Sigmoid colon (tissue), 7 donors: ENCODE measurements around the gene TMEM41B. TPM values are rescaled to one million over a fixed set of nuclear protein-coding genes. Genes with fewer than 3 reads are reported as not detected.

Experiments used
- DNase-seq: peaks from one replicate; pipeline ENCODE4 v3.0.0-alpha.2; 2019
- H3K27ac ChIP-seq, 4 donors: fragments of 200-600 bp; sonication (generic); one replicate each; pipeline ENCODE4 v1.5.1; 2016 to 2019; ENCODE audit warnings: mild to moderate bottlenecking in 1 of 4
- H3K27me3 ChIP-seq, 3 donors: fragments of 200-600 bp; sonication (generic); one replicate each; pipeline ENCODE4 v1.5.1; 2019; ENCODE audit warnings: mild to moderate bottlenecking in 1 of 3
- H3K36me3 ChIP-seq, 4 donors: fragments of 200-600 bp; sonication (generic); one replicate each; pipeline ENCODE4 v1.5.1; 2016 to 2019
- H3K4me1 ChIP-seq, 4 donors: fragments of 200-600 bp; sonication (generic); one replicate each; pipeline ENCODE4 v1.5.1; 2017 to 2019
- H3K4me3 ChIP-seq, 4 donors: fragments of 200-600 bp; sonication (generic); one replicate each; pipeline ENCODE4 v1.5.1; 2017 to 2019; ENCODE audit warnings: mild to moderate bottlenecking in 2 of 4, moderate library complexity in 1 of 4
- H3K9me3 ChIP-seq, 4 donors: fragments of 200-600 bp in 3 of 4; sonication (generic) in 3 of 4; one replicate each; pipeline versions ENCODE4 v1.5.1 to v1.6.1; 2013 to 2019
- EP300 ChIP-seq, 4 donors: sonication (generic); formaldehyde crosslinking; IDR thresholded peaks; one replicate each; pipeline ENCODE4 v1.6.1; 2017; ENCODE audit warnings: antibody characterized with exemption in 4 of 4
- POLR2A ChIP-seq, 2 donors: fragments of 450-650 bp; IDR thresholded peaks; one replicate each; pipeline ENCODE4 v1.6.1; 2016; ENCODE audit warnings: antibody characterized with exemption in 2 of 2, mild to moderate bottlenecking in 2 of 2, moderate library complexity in 2 of 2
- POLR2AphosphoS5 ChIP-seq, 4 donors: sonication (generic); formaldehyde crosslinking; IDR thresholded peaks; one replicate each; pipeline ENCODE4 v1.6.1; 2017; ENCODE audit warnings: antibody characterized with exemption in 4 of 4
- WGBS, 2 donors: extraction: QIAGEN DNeasy Blood & Tissue Kit; methylation state at CpG; one replicate each; pipeline ENCODE4 v1.1.7; 2013; 5-methylcytosine and 5-hydroxymethylcytosine counted together
- intact Hi-C: fragments of 100-400 bp; cut with DNase I; formaldehyde crosslinking; loops from one replicate; pipeline ENCODE4 v1.15.1; 2023
- polyA plus RNA-seq, 3 donors: library from polyadenylated mRNA; stranded (reverse); fragments of 200-250 nt; gene quantifications; one replicate each; pipeline ENCODE4 v1.2.3, GENCODE V29; 2013
- total RNA-seq, 4 donors: library from RNA; depleted of rRNA; stranded (reverse); fragments of >200 nt; gene quantifications; one replicate each; pipeline ENCODE4 v1.1.0, GENCODE V29; 2016
- TF ChIP-seq, protein P1 (sequence below), 4 experiments: fragments of 450-650 bp in 3 of 4; fragments of 200-600 bp in 1 of 4; IDR thresholded peaks; one replicate each; pipeline ENCODE4 v1.5.1; 2016 to 2019; ENCODE audit warnings: antibody characterized with exemption in 4 of 4, mild to moderate bottlenecking in 3 of 4, moderate library complexity in 2 of 4
- donor health status: healthy with polysubstance abuse.
- donor health status: Bipolar disorder and iron deficiency.
- donor health status: healthy.

TMEM41B gene
- total and polyA plus RNA-seq, 7 donors, result 6.5 to 22.2 (median 20.4) TPM

DNA sequence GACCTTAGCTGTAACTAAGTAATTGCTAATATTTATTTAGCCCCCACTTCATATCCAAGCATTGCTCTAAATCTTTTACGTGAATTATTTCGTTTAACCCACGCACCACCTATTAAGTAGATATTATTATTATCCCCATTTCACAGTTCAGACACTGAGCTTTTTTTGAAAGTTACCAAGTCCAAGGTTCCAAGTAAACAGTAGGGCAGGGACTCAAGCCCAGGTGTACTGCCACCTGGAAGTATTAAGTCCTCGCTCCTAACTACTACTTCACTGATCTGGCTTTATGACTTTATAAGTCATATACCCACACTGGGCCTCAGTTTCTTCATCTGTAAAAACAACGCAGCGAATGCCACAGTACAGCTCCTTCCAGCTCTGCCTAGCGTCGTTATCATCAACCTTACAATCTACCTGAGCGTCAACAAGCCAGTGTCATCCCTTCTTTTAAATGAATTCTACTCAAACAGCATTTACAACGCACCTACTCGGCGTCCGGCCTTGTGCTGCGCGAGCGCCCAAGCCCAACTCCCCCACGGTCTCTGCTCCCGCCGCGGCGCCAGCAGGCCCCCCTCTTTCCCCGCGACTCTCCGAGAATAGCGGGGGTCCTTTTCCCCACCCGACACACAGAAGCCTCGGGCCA is 624 bp downstream of the TMEM41B start:
- TF ChIP-seq POLR2A (IDR thresholded peaks at IDR 0.05) (no peak), POLR2AphosphoS5 (IDR thresholded peaks at IDR 0.05) (no peak), EP300 (IDR thresholded peaks at IDR 0.05) (no peak)
- TF ChIP-seq, protein P1, sequence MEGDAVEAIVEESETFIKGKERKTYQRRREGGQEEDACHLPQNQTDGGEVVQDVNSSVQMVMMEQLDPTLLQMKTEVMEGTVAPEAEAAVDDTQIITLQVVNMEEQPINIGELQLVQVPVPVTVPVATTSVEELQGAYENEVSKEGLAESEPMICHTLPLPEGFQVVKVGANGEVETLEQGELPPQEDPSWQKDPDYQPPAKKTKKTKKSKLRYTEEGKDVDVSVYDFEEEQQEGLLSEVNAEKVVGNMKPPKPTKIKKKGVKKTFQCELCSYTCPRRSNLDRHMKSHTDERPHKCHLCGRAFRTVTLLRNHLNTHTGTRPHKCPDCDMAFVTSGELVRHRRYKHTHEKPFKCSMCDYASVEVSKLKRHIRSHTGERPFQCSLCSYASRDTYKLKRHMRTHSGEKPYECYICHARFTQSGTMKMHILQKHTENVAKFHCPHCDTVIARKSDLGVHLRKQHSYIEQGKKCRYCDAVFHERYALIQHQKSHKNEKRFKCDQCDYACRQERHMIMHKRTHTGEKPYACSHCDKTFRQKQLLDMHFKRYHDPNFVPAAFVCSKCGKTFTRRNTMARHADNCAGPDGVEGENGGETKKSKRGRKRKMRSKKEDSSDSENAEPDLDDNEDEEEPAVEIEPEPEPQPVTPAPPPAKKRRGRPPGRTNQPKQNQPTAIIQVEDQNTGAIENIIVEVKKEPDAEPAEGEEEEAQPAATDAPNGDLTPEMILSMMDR (IDR thresholded peaks at IDR 0.05), result no peak
- Histone ChIP-seq H3K27me3 (no peaks in the 10 kb centered on the region), H3K9me3 (no peaks in the 10 kb centered on the region), H3K4me1 (peaks cover 0 to 27% (median 16%) of the 10 kb centered on the region in 4 donors), H3K27ac (peak overlapping the region; percentile 82 to 86 (median 84)), H3K4me3 (peak overlapping the region; percentile 72 to 100 (median 91)), H3K36me3 (no peaks in the 10 kb centered on the region)
- DNase-seq, result peak; percentile 67
- intact Hi-C loops, result loop anchor here (1.0 to 2.0 kb wide), 4 partner anchors 49 to 147 kb away; partner anchors contain the start of genes DENND5A and IPO7
- WGBS, 2 donors, result 1 to 2% methylated on average over 27 of the region's 27 CpGs

DNA sequence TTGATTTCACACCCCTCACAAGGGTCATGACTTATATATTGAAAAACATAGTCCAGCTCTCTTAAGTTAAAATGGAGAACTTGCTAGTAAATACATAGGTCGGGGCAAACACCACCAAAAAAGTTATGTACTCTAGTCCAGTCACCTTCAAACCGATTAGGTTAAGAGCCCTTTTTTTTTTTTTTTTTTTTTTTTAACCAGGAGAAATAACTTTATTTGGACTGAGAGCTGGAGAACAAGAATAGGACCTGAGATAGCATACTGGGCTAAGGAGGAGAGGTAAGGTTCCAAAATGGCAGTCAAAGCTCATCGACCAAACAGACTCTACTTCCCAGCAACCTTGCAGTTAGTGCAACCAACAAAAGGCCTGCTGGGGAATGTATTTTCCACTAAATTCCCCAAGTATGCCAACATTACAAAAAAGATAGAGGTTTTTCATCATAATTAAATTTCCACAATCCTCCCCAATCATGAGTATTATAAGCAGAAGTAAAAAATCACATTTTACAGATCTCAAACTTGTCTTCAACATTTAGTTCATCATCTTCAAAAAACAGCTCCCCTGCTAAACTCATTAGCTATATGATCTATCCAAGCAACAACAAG is 3.8 kb downstream of the TMEM41B start:
- no peak for DNase-seq
- Histone ChIP-seq H3K27me3 (no peaks in the 10 kb centered on the region), H3K4me1 (peaks cover 0 to 27% (median 16%) of the 10 kb centered on the region in 4 donors), H3K27ac (no peak overlapping the region), H3K9me3 (no peaks in the 10 kb centered on the region), H3K4me3 (no peak overlapping the region), H3K36me3 (no peaks in the 10 kb centered on the region)
- WGBS, 2 donors, result 91 to 93% methylated on average over 3 of the region's 3 CpGs
- TF ChIP-seq POLR2A (IDR thresholded peaks at IDR 0.05) (no peak), EP300 (IDR thresholded peaks at IDR 0.05) (no peak), POLR2AphosphoS5 (IDR thresholded peaks at IDR 0.05) (no peak)
- TF ChIP-seq, protein P1 (IDR thresholded peaks at IDR 0.05), result no peak
- intact Hi-C loops, result no loop called here

GRCh38 chr11:9304178-9304577 is 10.2 kb downstream of the TMEM41B start:
- Histone ChIP-seq H3K9me3 (no peaks in the 10 kb centered on the region), H3K4me1 (no peaks in the 10 kb centered on the region), H3K27ac (no peak overlapping the region), H3K4me3 (no peak overlapping the region), H3K36me3 (peaks cover 0 to 7% (median 0%) of the 10 kb centered on the region in 4 donors), H3K27me3 (no peaks in the 10 kb centered on the region)
- DNase-seq, result no peak
- WGBS, 2 donors, result 79 to 85% methylated on average over 3 of the region's 3 CpGs
- TF ChIP-seq EP300 (IDR thresholded peaks at IDR 0.05), result no peak
- TF ChIP-seq POLR2AphosphoS5 (IDR thresholded peaks at IDR 0.05), result no peak
- TF ChIP-seq, protein P1 (IDR thresholded peaks at IDR 0.05), result no peak
- no peak for TF ChIP-seq POLR2A (IDR thresholded peaks at IDR 0.05)
- intact Hi-C loops, result no loop called here

- Histone ChIP-seq H3K4me3 (no peak overlapping the region), H3K9me3 (no peaks in the 10 kb centered on the region), H3K27ac (no peak overlapping the region), H3K36me3 (peaks cover 0 to 22% (median 0%) of the 10 kb centered on the region in 4 donors), H3K4me1 (no peaks in the 10 kb centered on the region), H3K27me3 (no peaks in the 10 kb centered on the region)
- DNase-seq, result no peak
- TF ChIP-seq POLR2AphosphoS5 (IDR thresholded peaks at IDR 0.05), result no peak
- TF ChIP-seq, protein P1 (IDR thresholded peaks at IDR 0.05), result no peak
- TF ChIP-seq POLR2A (IDR thresholded peaks at IDR 0.05), result no peak
- no peak for TF ChIP-seq EP300 (IDR thresholded peaks at IDR 0.05)
- 96 to 97% methylated on average over 3 of the region's 3 CpGs for WGBS, 2 donors
- intact Hi-C loops, result no loop called here
Observed at GRCh38 chr11:9302448-9302847, 11.9 kb downstream of the TMEM41B start.
